A549 (cell line): ENCODE measurements around the gene SH3PXD2A. TPM values are rescaled to one million over a fixed set of nuclear protein-coding genes. Genes with fewer than 3 reads are reported as not detected.
A peak's percentile ranks its signal among the peaks of the same experiment; 100 is the strongest.

Source experiments
- ATAC-seq, 2 experiments: fragments of 200-7000 bp in 1 of 2; fragments of >200 bp in 1 of 2; cut with Nextera tagmentation in 1 of 2; cut with Tn5 transposase in 1 of 2; 3 replicates each; pipeline versions ENCODE4 v1.8.0 to v1.9.1; 2018 to 2020; ENCODE audit warnings: mild to moderate bottlenecking in 1 of 2, moderate library complexity in 1 of 2
- CTCF ChIA-PET: fragments of 300-600 bp; sonication (Branson Sonifier 250); formaldehyde crosslinking; extraction: SDS; loops from one replicate; lab custom pipeline; 2021; ENCODE audit warnings: antibody characterized with exemption, inconsistent platforms; lab: Yijun Ruan, JAX
- POLR2A ChIA-PET: fragments of 350-600 bp; formaldehyde crosslinking; extraction: SDS; loops from one replicate; lab custom pipeline; 2021; ENCODE audit warnings: antibody characterized with exemption, inconsistent platforms; lab: Yijun Ruan, JAX
- DNase-seq, 2 experiments: peaks; one replicate each; pipeline versions ENCODE4 v3.0.0 to v3.0.0-alpha.2; 2011 to 2016; ENCODE audit warnings: low read depth in 1 of 2, low spot score in 1 of 2
- FAIRE-seq: peaks from 2 replicates; lab custom pipeline; 2011; peaks lifted over from hg19 to GRCh38; lab: Jason Lieb, UNC
- H3K27ac ChIP-seq, 2 experiments: fragments of >200 bp; sonication (Bioruptor Twin); formaldehyde crosslinking; 3 replicates each; pipeline ENCODE4 v1.5.1; 2016 to 2017
- H3K4me1 ChIP-seq: fragments of >200 bp; sonication (Bioruptor Twin); formaldehyde crosslinking; 3 replicates; pipeline ENCODE4 v1.6.1; 2016
- H3K4me2 ChIP-seq: fragments of >200 bp; sonication (Bioruptor Twin); formaldehyde crosslinking; 3 replicates; pipeline ENCODE4 v1.6.1; 2016
- H3K4me3 ChIP-seq: fragments of >200 bp; sonication (Bioruptor Twin); formaldehyde crosslinking; 3 replicates; pipeline ENCODE4 v1.5.1; 2016
- H3K9me3 ChIP-seq: fragments of >200 bp; sonication (Bioruptor Twin); formaldehyde crosslinking; 3 replicates; pipeline ENCODE4 v1.6.1; 2016
- CBX2 ChIP-seq: fragments of 200-600 bp; sonication (generic); IDR thresholded peaks from 2 replicates; pipeline ENCODE4 v1.6.1; 2016; ENCODE audit warnings: low read depth, mild to moderate bottlenecking, borderline replicate concordance
- CBX8 ChIP-seq: fragments of 200-600 bp; sonication (generic); IDR thresholded peaks from 2 replicates; pipeline ENCODE4 v1.6.1; 2016
- CHD2 ChIP-seq: fragments of 150-350 bp; IDR thresholded peaks from 2 replicates; pipeline ENCODE4 v1.6.1; 2014; ENCODE audit warnings: low read length; ENCODE audit not compliant: partially characterized antibody
- CHD4 ChIP-seq: fragments of 200-600 bp; sonication (generic); IDR thresholded peaks from 2 replicates; pipeline ENCODE4 v1.6.1; 2016; ENCODE audit warnings: antibody characterized with exemption, mild to moderate bottlenecking, borderline replicate concordance
- EP300 ChIP-seq, 2 experiments: fragments of >200 bp; sonication (Bioruptor Twin); formaldehyde crosslinking; IDR thresholded peaks; 2 replicates in 1 of 2; 3 replicates in 1 of 2; pipeline ENCODE4 v1.6.1; 2016 to 2017
- ESRRA ChIP-seq: fragments of 150-350 bp; IDR thresholded peaks from 2 replicates; pipeline ENCODE4 v1.6.1; 2014; ENCODE audit warnings: mild to moderate bottlenecking, low read length, borderline replicate concordance
- FOSB ChIP-seq: fragments of 250-450 bp; sonication (Bioruptor Pico); IDR thresholded peaks from 2 replicates; pipeline ENCODE4 v1.5.0; 2020; ENCODE audit warnings: mild to moderate bottlenecking, moderate library complexity
- FOSL2 ChIP-seq, 2 experiments: fragments of 450-650 bp in 1 of 2; fragments of >200 bp in 1 of 2; sonication (Bioruptor Twin) in 1 of 2; formaldehyde crosslinking; IDR thresholded peaks; 2 replicates each; pipeline versions ENCODE4 v1.5.0 to v1.6.1; 2016 to 2020; ENCODE audit warnings: mild to moderate bottlenecking in 1 of 2, moderate library complexity in 1 of 2
- FOXS1 ChIP-seq: fragments of 250-450 bp; sonication (Bioruptor Pico); IDR thresholded peaks from 2 replicates; pipeline ENCODE4 v1.5.0; 2020; ENCODE audit warnings: mild to moderate bottlenecking, moderate library complexity
- GATA3 ChIP-seq: IDR thresholded peaks from 2 replicates; pipeline ENCODE4 v1.6.1; 2012; ENCODE audit warnings: borderline replicate concordance
- HEYL ChIP-seq: fragments of 250-450 bp; sonication (Bioruptor Pico); IDR thresholded peaks from 2 replicates; pipeline ENCODE4 v1.8.0; 2021; ENCODE audit warnings: mild to moderate bottlenecking, moderate library complexity
- HOXB13 ChIP-seq: fragments of 250-450 bp; sonication (Bioruptor Pico); IDR thresholded peaks from 2 replicates; pipeline ENCODE4 v1.5.0; 2020; ENCODE audit warnings: low read depth, mild to moderate bottlenecking, moderate library complexity
- KDM1A ChIP-seq: fragments of 200-600 bp; sonication (generic); IDR thresholded peaks from 2 replicates; pipeline ENCODE4 v1.6.1; 2016; ENCODE audit warnings: low read depth, mild to moderate bottlenecking
- KDM5A ChIP-seq: fragments of 200-600 bp; sonication (generic); IDR thresholded peaks from 2 replicates; pipeline ENCODE4 v1.6.1; 2016; ENCODE audit warnings: antibody characterized with exemption, mild to moderate bottlenecking
- MAZ ChIP-seq: fragments of 150-350 bp; IDR thresholded peaks from 2 replicates; pipeline ENCODE4 v1.6.1; 2014; ENCODE audit warnings: antibody characterized with exemption, low read depth, low read length, borderline replicate concordance
- MYC ChIP-seq: IDR thresholded peaks from 2 replicates; pipeline ENCODE4 v1.6.1; 2012; ENCODE audit warnings: mild to moderate bottlenecking, inconsistent platforms, low read length, improper control_type of control experiment, borderline replicate concordance
- NFE2L2 ChIP-seq: fragments of 150-350 bp; conservative IDR thresholded peaks from 2 replicates; pipeline ENCODE4 v1.6.1; 2014; ENCODE audit warnings: low read length
- NPAS2 ChIP-seq: fragments of 250-450 bp; sonication (Bioruptor Pico); IDR thresholded peaks from 2 replicates; pipeline ENCODE4 v1.8.0; 2022; ENCODE audit warnings: mild to moderate bottlenecking, moderate library complexity, borderline replicate concordance
- NR3C1 ChIP-seq: fragments of >200 bp; sonication (Bioruptor Twin); formaldehyde crosslinking; IDR thresholded peaks from 3 replicates; pipeline ENCODE4 v1.6.1; 2017
- PHF8 ChIP-seq: fragments of 200-600 bp; sonication (generic); IDR thresholded peaks from 2 replicates; pipeline ENCODE4 v1.6.1; 2016; ENCODE audit warnings: low read depth, mild to moderate bottlenecking, antibody characterized with exemption, moderate library complexity, borderline replicate concordance
- POLR2A ChIP-seq: IDR thresholded peaks from 2 replicates; pipeline ENCODE4 v1.6.1; 2012; ENCODE audit warnings: mild to moderate bottlenecking, low read length
- RAD21 ChIP-seq, 2 experiments: fragments of >200 bp in 1 of 2; sonication (Bioruptor Twin) in 1 of 2; formaldehyde crosslinking in 1 of 2; IDR thresholded peaks in 1 of 2; conservative IDR thresholded peaks in 1 of 2; 2 replicates in 1 of 2; 3 replicates in 1 of 2; pipeline ENCODE4 v1.6.1; 2012 to 2018; ENCODE audit warnings: inconsistent platforms in 1 of 2
- RARB ChIP-seq: fragments of 250-450 bp; sonication (Bioruptor Pico); IDR thresholded peaks from 2 replicates; pipeline ENCODE4 v1.8.0; 2021; ENCODE audit warnings: mild to moderate bottlenecking, moderate library complexity
- RFX5 ChIP-seq: fragments of 450-650 bp; IDR thresholded peaks from 2 replicates; pipeline ENCODE4 v1.7.1; 2014; ENCODE audit warnings: antibody characterized with exemption, mild to moderate bottlenecking, moderate library complexity
- SMC3 ChIP-seq: fragments of >200 bp; sonication (Bioruptor Twin); formaldehyde crosslinking; IDR thresholded peaks from 3 replicates; pipeline ENCODE4 v1.6.1; 2018; ENCODE audit warnings: inconsistent platforms
- SREBF2 ChIP-seq: fragments of 450-650 bp; IDR thresholded peaks from 2 replicates; pipeline ENCODE4 v1.6.1; 2014; ENCODE audit warnings: mild to moderate bottlenecking, moderate library complexity
- ZFP36 ChIP-seq: fragments of 450-650 bp; IDR thresholded peaks from 2 replicates; pipeline ENCODE4 v1.6.1; 2014; ENCODE audit warnings: borderline replicate concordance; ENCODE audit not compliant: partially characterized antibody
- WGBS: methylation state at CpG from one replicate; pipeline ENCODE4 v1.1.6; 2017; ENCODE audit errors: missing lambda C conversion rate; 5-methylcytosine and 5-hydroxymethylcytosine counted together
- polyA plus RNA-seq, 4 experiments: library from polyadenylated mRNA; depleted of rRNA in 3 of 4; stranded (reverse); fragments of >200 nt; fragmentation: RNase III in 1 of 4; extraction: RNeasy Plus Mini Kit Qiagen cat#74134 plus additional on column Dnase treatment in 1 of 4; gene quantifications; 2 replicates in 3 of 4; 3 replicates in 1 of 4; pipeline ENCODE4 v1.2.3, GENCODE V29; 2011 to 2017
- TF ChIP-seq, protein P1 (sequence below): fragments of 250-450 bp; sonication (Bioruptor Pico); IDR thresholded peaks from 2 replicates; pipeline ENCODE4 v1.5.0; 2021; ENCODE audit warnings: mild to moderate bottlenecking, moderate library complexity, borderline replicate concordance
- TF ChIP-seq, protein P2 (sequence below): fragments of >200 bp; sonication (Bioruptor Twin); formaldehyde crosslinking; IDR thresholded peaks from 2 replicates; pipeline ENCODE4 v1.6.1; 2016
- TF ChIP-seq, protein P3 (sequence below): IDR thresholded peaks from 2 replicates; pipeline ENCODE4 v1.6.1; 2012; ENCODE audit warnings: low read depth, borderline replicate concordance
- TF ChIP-seq, protein P4 (sequence below): fragments of 450-650 bp; IDR thresholded peaks from 2 replicates; pipeline ENCODE4 v1.6.1; 2014; ENCODE audit warnings: antibody characterized with exemption

SH3PXD2A gene
- polyA plus RNA-seq, 2 of the 4 experiments (the other 2 are of a cell fraction): 2.4 to 3.9 TPM

DNA sequence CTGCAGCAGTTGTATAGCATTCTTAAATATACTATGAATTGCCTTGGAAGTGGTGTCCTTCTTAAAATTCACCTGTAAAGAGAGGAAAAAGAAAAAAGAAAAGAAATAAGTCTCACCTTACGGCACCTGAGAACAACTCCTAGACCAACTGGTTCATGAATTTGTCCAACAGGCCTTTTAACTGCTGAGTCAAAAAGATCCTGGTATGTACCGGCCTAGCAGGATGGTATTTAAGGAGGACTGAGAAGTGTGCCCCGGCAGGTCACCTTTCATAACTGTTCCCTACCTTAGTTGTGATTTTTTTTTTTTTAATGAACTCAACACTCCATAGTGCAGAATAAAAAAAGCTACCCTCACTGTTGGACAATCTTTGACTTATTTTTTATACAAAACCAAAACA, 36.8 kb upstream of the SH3PXD2A start:
- H3K27ac ChIP-seq: no peak overlapping the region
- no peak for TF ChIP-seq NPAS2 (CRISPR knock-in tag)
- no peak for TF ChIP-seq MYC
- no peak for TF ChIP-seq PHF8
- no peak for TF ChIP-seq SREBF2
- TF ChIP-seq KDM1A: no peak
- TF ChIP-seq ZFP36: no peak
- no peak for TF ChIP-seq FOSB (CRISPR knock-in tag)
- no peak for TF ChIP-seq KDM5A
- no peak for TF ChIP-seq NFE2L2
- TF ChIP-seq HEYL (CRISPR knock-in tag): no peak
- no peak for TF ChIP-seq EP300 (IDR thresholded peaks at IDR 0.05)
- no peak for TF ChIP-seq CHD4
- TF ChIP-seq FOSL2 (IDR thresholded peaks at IDR 0.05): no peak
- no peak for TF ChIP-seq FOSL2 (CRISPR knock-in tag; IDR thresholded peaks at IDR 0.05)
- TF ChIP-seq POLR2A: no peak
- TF ChIP-seq RAD21 (conservative IDR thresholded peaks at IDR 0.05 in 1 of 2, IDR thresholded peaks at IDR 0.05 in 1 of 2): no peak
- TF ChIP-seq, protein P1, sequence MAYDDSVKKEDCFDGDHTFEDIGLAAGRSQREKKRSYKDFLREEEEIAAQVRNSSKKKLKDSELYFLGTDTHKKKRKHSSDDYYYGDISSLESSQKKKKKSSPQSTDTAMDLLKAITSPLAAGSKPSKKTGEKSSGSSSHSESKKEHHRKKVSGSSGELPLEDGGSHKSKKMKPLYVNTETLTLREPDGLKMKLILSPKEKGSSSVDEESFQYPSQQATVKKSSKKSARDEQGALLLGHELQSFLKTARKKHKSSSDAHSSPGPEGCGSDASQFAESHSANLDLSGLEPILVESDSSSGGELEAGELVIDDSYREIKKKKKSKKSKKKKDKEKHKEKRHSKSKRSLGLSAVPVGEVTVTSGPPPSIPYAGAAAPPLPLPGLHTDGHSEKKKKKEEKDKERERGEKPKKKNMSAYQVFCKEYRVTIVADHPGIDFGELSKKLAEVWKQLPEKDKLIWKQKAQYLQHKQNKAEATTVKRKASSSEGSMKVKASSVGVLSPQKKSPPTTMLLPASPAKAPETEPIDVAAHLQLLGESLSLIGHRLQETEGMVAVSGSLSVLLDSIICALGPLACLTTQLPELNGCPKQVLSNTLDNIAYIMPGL (CRISPR knock-in tag): no peak
- TF ChIP-seq CHD2: no peak
- TF ChIP-seq HOXB13 (CRISPR knock-in tag): no peak
- FAIRE-seq (no peak), ATAC-seq (no peak), DNase-seq (no peak)
- H3K4me2 ChIP-seq: no peak overlapping the region
- 90% methylated on average over 3 of the region's 3 CpGs for WGBS
- CTCF ChIA-PET: interaction anchor here (1.1 to 3.5 kb wide), 4 partner anchors 7 to 206 kb away, joined by 3 to 17 read pairs (median 3); no protein-coding TSS in a partner anchor
- no peak overlapping the region for H3K4me3 ChIP-seq
- H3K4me1 ChIP-seq: peaks cover 74% of the 10 kb centered on the region
- POLR2A ChIA-PET: no interaction called here
- no peaks in the 10 kb centered on the region for H3K9me3 ChIP-seq

DNA sequence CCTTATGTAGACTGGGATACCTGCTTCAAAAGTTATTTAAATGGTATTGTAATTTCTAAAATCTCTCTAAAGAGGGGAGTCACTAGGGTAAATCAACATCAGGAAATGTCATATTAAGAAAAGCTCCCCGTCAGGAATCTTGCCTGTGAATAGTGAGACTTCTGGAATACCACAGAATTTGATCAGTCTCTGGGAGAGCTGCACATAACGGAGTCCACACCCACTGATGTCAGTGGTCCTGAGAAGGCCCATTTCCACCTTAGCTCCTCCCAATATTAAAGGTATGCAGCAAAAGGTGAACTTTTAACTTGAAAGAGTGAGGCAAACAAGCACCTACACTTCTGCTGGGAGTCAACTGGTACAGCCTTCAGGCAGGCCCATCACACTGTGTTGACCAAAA, 35.3 kb upstream of the SH3PXD2A start:
- peak in 1 of 2 experiments; percentile 21 for DNase-seq

DNA sequence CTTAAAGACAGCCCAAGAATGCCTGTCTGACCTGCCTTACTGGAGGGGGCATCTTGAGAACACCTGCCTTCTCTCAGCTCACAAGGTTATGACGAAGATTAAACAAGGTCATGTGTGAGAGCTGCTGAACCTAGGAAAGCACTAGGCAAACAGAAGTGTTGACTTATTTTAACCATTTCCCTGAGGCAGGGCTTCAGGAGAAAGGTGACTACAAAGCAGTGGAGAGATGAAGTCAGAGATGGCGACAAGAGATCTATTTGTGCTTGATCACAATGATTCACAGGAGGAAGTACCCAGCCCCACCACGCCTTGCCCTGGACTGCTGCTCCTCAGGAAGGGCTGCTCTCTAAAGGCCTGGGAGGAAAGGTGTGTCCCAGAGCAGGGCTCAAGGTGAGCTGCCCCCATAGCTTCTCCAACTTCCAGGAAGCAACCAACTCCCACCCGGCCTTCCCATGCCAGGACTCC, 34.9 kb upstream of the SH3PXD2A start:
- DNase-seq (peak; percentile 69 to 92), FAIRE-seq (no peak), ATAC-seq (peak; percentile 87 to 88)
- peak overlapping the region; percentile 67 for H3K4me2 ChIP-seq
- CTCF ChIA-PET: interaction anchor here (0.6 to 4.5 kb wide), 27 partner anchors 9 to 320 kb away, joined by 3 to 20 read pairs (median 4); partner anchors contain the start of genes SFR1, SLK and STN1
- peaks cover 60% of the 10 kb centered on the region for H3K4me1 ChIP-seq
- peak overlapping the region; percentile 73 to 90 for H3K27ac ChIP-seq
- POLR2A ChIA-PET: interaction anchor here (1.5 to 1.9 kb wide), 3 partner anchors 18 to 231 kb away, joined by 3 to 12 read pairs (median 11); partner anchors contain the start of genes SFR1 and STN1
- WGBS: 11% methylated on average over 4 of the region's 4 CpGs
- H3K4me3 ChIP-seq: no peak overlapping the region
- no peaks in the 10 kb centered on the region for H3K9me3 ChIP-seq
- TF ChIP-seq CBX8 (no peak), FOSB (CRISPR knock-in tag) (no peak), GATA3 (peak; percentile 71), CHD4 (no peak), RARB (CRISPR knock-in tag) (no peak), HEYL (CRISPR knock-in tag) (no peak), FOSL2 (IDR thresholded peaks at IDR 0.05) (peak; percentile 36; the same call in 1 of the 2 replicates), FOSL2 (CRISPR knock-in tag; IDR thresholded peaks at IDR 0.05) (peak; percentile 71), PHF8 (no peak), SMC3 (peak; percentile 25; the same call in 1 of the 3 replicates), ESRRA (no peak), NR3C1 (no peak), FOXS1 (CRISPR knock-in tag) (no peak)
- TF ChIP-seq, protein P2, sequence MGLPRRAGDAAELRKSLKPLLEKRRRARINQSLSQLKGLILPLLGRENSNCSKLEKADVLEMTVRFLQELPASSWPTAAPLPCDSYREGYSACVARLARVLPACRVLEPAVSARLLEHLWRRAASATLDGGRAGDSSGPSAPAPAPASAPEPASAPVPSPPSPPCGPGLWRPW: no peak
- TF ChIP-seq, protein P3, sequence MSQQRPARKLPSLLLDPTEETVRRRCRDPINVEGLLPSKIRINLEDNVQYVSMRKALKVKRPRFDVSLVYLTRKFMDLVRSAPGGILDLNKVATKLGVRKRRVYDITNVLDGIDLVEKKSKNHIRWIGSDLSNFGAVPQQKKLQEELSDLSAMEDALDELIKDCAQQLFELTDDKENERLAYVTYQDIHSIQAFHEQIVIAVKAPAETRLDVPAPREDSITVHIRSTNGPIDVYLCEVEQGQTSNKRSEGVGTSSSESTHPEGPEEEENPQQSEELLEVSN: no peak
- TF ChIP-seq, protein P4, sequence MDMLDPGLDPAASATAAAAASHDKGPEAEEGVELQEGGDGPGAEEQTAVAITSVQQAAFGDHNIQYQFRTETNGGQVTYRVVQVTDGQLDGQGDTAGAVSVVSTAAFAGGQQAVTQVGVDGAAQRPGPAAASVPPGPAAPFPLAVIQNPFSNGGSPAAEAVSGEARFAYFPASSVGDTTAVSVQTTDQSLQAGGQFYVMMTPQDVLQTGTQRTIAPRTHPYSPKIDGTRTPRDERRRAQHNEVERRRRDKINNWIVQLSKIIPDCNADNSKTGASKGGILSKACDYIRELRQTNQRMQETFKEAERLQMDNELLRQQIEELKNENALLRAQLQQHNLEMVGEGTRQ: no peak

More for the DNA sequence above, 35.3 kb upstream of the SH3PXD2A start:
- 82% methylated on average over 2 of the region's 2 CpGs for WGBS
- H3K9me3 ChIP-seq: no peaks in the 10 kb centered on the region
- ATAC-seq (no peak), FAIRE-seq (no peak)
- POLR2A ChIA-PET: interaction anchor here (1.5 to 1.9 kb wide), 3 partner anchors 18 to 231 kb away, joined by 3 to 12 read pairs (median 11); partner anchors contain the start of genes SFR1 and STN1
- H3K4me3 ChIP-seq: no peak overlapping the region
- H3K27ac ChIP-seq: peak overlapping the region; percentile 73 to 90
- peak overlapping the region; percentile 67 for H3K4me2 ChIP-seq
- TF ChIP-seq KDM5A: no peak
- TF ChIP-seq EP300 (IDR thresholded peaks at IDR 0.05): no peak
- no peak for TF ChIP-seq CBX2
- no peak for TF ChIP-seq MAZ
- no peak for TF ChIP-seq ESRRA
- no peak for TF ChIP-seq RFX5
- TF ChIP-seq PHF8: no peak
- no peak for TF ChIP-seq NR3C1
- TF ChIP-seq, all 56 proteins: peak for 0
- CTCF ChIA-PET: interaction anchor here (0.6 to 4.5 kb wide), 22 partner anchors 9 to 320 kb away, joined by 3 to 20 read pairs (median 4); partner anchors contain the start of genes SFR1, SLK and STN1
- peaks cover 64% of the 10 kb centered on the region for H3K4me1 ChIP-seq
